ENCODE results near the gene HRH3. TPM values are rescaled to one million over a fixed set of nuclear protein-coding genes. Genes with fewer than 3 reads are reported as not detected.

The HRH3 gene
- total RNA-seq, 1 donor from 2014 or later: not detected

GRCh38 chr20:62210496-62210855 is 9.6 kb downstream of the HRH3 start:
- TF ChIP-seq, protein P1, sequence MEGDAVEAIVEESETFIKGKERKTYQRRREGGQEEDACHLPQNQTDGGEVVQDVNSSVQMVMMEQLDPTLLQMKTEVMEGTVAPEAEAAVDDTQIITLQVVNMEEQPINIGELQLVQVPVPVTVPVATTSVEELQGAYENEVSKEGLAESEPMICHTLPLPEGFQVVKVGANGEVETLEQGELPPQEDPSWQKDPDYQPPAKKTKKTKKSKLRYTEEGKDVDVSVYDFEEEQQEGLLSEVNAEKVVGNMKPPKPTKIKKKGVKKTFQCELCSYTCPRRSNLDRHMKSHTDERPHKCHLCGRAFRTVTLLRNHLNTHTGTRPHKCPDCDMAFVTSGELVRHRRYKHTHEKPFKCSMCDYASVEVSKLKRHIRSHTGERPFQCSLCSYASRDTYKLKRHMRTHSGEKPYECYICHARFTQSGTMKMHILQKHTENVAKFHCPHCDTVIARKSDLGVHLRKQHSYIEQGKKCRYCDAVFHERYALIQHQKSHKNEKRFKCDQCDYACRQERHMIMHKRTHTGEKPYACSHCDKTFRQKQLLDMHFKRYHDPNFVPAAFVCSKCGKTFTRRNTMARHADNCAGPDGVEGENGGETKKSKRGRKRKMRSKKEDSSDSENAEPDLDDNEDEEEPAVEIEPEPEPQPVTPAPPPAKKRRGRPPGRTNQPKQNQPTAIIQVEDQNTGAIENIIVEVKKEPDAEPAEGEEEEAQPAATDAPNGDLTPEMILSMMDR (IDR thresholded peaks at IDR 0.05; ENCODE audit: unreplicated experiment): no peak
- Mint-ChIP-seq H3K27me3 (ENCODE audit: unreplicated experiment) (peaks cover 6% of the 10 kb centered on the region), H3K4me3 (ENCODE audit: unreplicated experiment) (no peak overlapping the region), H3K4me1 (ENCODE audit: unreplicated experiment) (no peaks in the 10 kb centered on the region), H3K9me3 (ENCODE audit: unreplicated experiment) (no peaks in the 10 kb centered on the region), H3K27ac (ENCODE audit: unreplicated experiment) (no peak overlapping the region), H3K36me3 (ENCODE audit: low read depth, unreplicated experiment) (no peaks in the 10 kb centered on the region)
- DNase-seq (ENCODE audit: low spot score): no peak

- Mint-ChIP-seq H3K36me3 (ENCODE audit: low read depth, unreplicated experiment) (no peaks in the 10 kb centered on the region), H3K9me3 (ENCODE audit: unreplicated experiment) (no peaks in the 10 kb centered on the region), H3K27ac (ENCODE audit: unreplicated experiment) (no peak overlapping the region), H3K27me3 (ENCODE audit: unreplicated experiment) (peaks cover 3% of the 10 kb centered on the region), H3K4me1 (ENCODE audit: unreplicated experiment) (no peaks in the 10 kb centered on the region), H3K4me3 (ENCODE audit: unreplicated experiment) (no peak overlapping the region)
- no peak for DNase-seq (ENCODE audit: low spot score)
- TF ChIP-seq, protein P1 (IDR thresholded peaks at IDR 0.05; ENCODE audit: unreplicated experiment): no peak
Observed at GRCh38 chr20:62209850-62210495, 10.1 kb downstream of the HRH3 start.

DNA sequence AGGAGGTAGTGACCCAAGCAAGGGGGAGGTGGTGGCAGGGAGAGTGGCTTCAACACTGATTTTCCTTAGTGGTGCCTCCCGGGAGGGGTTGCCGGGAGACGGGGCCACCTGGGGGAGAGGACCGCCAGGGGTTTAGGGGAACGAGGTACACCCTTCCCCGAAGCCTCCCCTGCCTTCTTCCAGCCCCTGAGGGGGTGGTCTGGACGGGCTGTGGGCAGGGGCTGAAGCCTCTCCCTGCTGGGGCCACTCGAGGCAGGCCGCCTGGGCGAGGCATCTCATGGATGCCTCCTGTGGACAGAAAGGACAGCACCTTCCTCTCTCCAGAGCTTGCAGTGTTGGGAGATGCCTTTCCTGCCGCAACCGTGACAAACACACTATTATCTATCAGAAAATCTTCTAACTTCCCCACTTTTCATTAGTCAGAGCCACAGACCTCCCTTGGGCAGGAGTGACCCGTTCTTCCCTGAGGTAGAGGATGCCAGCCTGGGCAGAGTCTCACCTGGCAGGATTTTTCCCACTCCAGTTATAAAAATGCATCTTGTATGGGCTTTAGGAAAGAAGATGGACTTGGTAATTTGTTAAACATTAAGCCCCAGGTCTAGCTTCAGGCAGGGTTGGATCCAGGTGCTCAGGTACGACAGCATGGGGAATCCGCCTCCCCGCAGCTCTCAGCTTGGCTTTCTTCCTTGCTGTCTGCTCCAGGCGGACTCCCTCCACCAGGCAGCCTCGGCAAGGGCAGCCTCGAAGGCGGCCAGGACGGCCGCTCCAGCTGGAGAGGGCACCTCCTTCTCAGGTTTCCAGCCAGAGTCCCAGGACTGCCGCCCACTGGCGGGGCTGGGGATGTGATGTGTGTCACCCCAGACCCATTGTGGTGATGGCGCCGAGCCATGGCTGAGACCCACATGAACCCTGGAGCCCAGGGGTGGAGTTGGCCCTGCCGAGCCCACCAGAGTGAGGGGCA is 11.0 kb downstream of the HRH3 start:
- no peaks in the 10 kb centered on the region for H3K9me3 Mint-ChIP-seq (ENCODE audit: unreplicated experiment)
- peak overlapping the region; percentile 47 for H3K4me3 Mint-ChIP-seq (ENCODE audit: unreplicated experiment)
- H3K27me3 Mint-ChIP-seq (ENCODE audit: unreplicated experiment): peaks cover 3% of the 10 kb centered on the region
- TF ChIP-seq, protein P1 (IDR thresholded peaks at IDR 0.05; ENCODE audit: unreplicated experiment): no peak
- peak; percentile 38 for DNase-seq (ENCODE audit: low spot score)
- no peak overlapping the region for H3K27ac Mint-ChIP-seq (ENCODE audit: unreplicated experiment)
- H3K36me3 Mint-ChIP-seq (ENCODE audit: low read depth, unreplicated experiment): no peaks in the 10 kb centered on the region
- H3K4me1 Mint-ChIP-seq (ENCODE audit: unreplicated experiment): no peaks in the 10 kb centered on the region

DNA sequence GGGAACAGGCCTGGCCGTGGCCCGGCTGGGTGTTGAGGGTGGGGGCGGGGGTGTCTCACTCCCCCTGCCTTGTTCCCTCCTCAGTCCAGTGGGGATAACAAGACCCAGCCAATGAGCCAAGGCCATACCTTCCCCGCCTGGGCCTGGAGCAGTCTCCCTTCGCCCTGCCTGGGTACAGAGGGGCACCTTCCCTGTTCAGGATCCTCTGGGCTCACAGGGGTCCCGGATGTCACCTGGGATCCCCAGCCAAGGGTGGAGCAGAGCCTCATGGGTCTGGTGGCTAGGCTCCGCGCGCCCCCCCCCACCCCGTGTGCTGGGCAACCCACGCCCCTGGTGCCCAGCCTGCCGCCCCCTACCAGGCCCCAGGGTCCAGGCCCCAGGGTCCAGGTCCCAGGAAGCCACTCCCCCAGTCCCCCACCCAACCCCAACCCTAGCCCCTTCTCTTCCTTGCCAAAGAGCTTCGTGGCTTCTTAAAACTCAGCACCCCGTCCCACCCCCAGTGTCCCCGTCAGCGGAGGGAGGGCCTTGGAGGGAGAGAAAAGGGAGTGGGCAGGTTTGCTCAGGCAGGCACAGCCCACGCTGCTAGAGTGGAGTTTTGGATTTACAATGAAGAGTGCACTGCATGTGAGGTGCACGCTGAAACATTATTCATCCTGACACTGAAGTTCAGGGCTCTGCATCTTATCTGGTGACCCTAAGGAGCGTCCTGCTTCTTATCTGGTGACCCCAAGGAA is 11.8 kb downstream of the HRH3 start:
- Mint-ChIP-seq H3K9me3 (ENCODE audit: unreplicated experiment) (no peaks in the 10 kb centered on the region), H3K4me1 (ENCODE audit: unreplicated experiment) (peaks cover 4% of the 10 kb centered on the region), H3K27ac (ENCODE audit: unreplicated experiment) (no peak overlapping the region), H3K27me3 (ENCODE audit: unreplicated experiment) (peaks cover 8% of the 10 kb centered on the region), H3K4me3 (ENCODE audit: unreplicated experiment) (no peak overlapping the region), H3K36me3 (ENCODE audit: low read depth, unreplicated experiment) (peaks cover 3% of the 10 kb centered on the region)
- no peak for DNase-seq (ENCODE audit: low spot score)
- TF ChIP-seq, protein P1 (IDR thresholded peaks at IDR 0.05; ENCODE audit: unreplicated experiment): no peak
